WTC11 (cell line): ENCODE data around the gene TNNT2. TPM values are rescaled to one million over a fixed set of nuclear protein-coding genes. Genes with fewer than 3 reads are reported as not detected.

ENCODE experiments used
- ATAC-seq: fragments of 200-7000 bp; cut with Tn5 transposase; 2 replicates; pipeline ENCODE4 v1.10.0; 2021; ENCODE audit warnings: mild to moderate bottlenecking, moderate library complexity
- CTCF ChIA-PET: fragments of 300-600 bp; sonication (Branson Sonifier 250); formaldehyde crosslinking; loops from one replicate; lab custom pipeline; 2021; ENCODE audit warnings: antibody characterized with exemption; lab: Charles Lee
- POLR2A ChIA-PET: fragments of 350-600 bp; sonication (Branson Sonifier 250); formaldehyde crosslinking; loops from one replicate; lab custom pipeline; 2021; ENCODE audit warnings: antibody characterized with exemption; lab: Charles Lee
- DNase-seq: peaks from one replicate; pipeline ENCODE4 v3.0.0; 2021; ENCODE audit warnings: low spot score
- H3K27ac Mint-ChIP-seq: 2 replicates; pipeline ENCODE4 v1.8.0; 2021; ENCODE audit warnings: mixed read lengths
- H3K27me3 Mint-ChIP-seq: 2 replicates; pipeline ENCODE4 v1.8.0; 2021; ENCODE audit warnings: low read depth, mild to moderate bottlenecking, moderate library complexity, mixed read lengths
- H3K36me3 Mint-ChIP-seq: 2 replicates; pipeline ENCODE4 v1.8.0; 2021; ENCODE audit warnings: mixed read lengths
- H3K4me1 Mint-ChIP-seq: 2 replicates; pipeline ENCODE4 v1.8.0; 2022; ENCODE audit warnings: mixed read lengths
- H3K4me3 Mint-ChIP-seq: 2 replicates; pipeline ENCODE4 v1.8.0; 2021; ENCODE audit warnings: mild to moderate bottlenecking, moderate library complexity, mixed read lengths
- H3K9me3 Mint-ChIP-seq: 2 replicates; pipeline ENCODE4 v1.8.0; 2021; ENCODE audit warnings: mixed read lengths
- ATF1 ChIP-seq: sonication (generic); formaldehyde crosslinking; IDR thresholded peaks from 2 replicates; pipeline ENCODE4 v1.8.1; 2023; ENCODE audit warnings: mild to moderate bottlenecking, moderate library complexity, missing genetic modification reagents
- ATF2 ChIP-seq: sonication (generic); formaldehyde crosslinking; IDR thresholded peaks from 2 replicates; pipeline ENCODE4 v1.8.1; 2022; ENCODE audit warnings: low read depth, missing genetic modification reagents, borderline replicate concordance
- ATF6 ChIP-seq: sonication (generic); formaldehyde crosslinking; IDR thresholded peaks from 2 replicates; pipeline ENCODE4 v1.8.1; 2023; ENCODE audit warnings: mild to moderate bottlenecking, missing genetic modification reagents
- CDX4 ChIP-seq: fragments of 250-450 bp; sonication (Bioruptor Pico); IDR thresholded peaks from 2 replicates; pipeline ENCODE4 v1.9.0; 2021; ENCODE audit warnings: moderate library complexity, mild to moderate bottlenecking, inconsistent platforms, borderline replicate concordance
- ERG ChIP-seq: fragments of 250-450 bp; sonication (Bioruptor Pico); IDR thresholded peaks from 2 replicates; pipeline ENCODE4 v1.8.0; 2021; ENCODE audit warnings: mild to moderate bottlenecking
- ESRRA ChIP-seq: sonication (generic); formaldehyde crosslinking; IDR thresholded peaks from 2 replicates; pipeline ENCODE4 v1.8.1; 2022; ENCODE audit warnings: mild to moderate bottlenecking, missing genetic modification reagents, borderline replicate concordance
- ETV6 ChIP-seq: sonication (generic); formaldehyde crosslinking; IDR thresholded peaks from 2 replicates; pipeline ENCODE4 v1.8.1; 2022; ENCODE audit warnings: mild to moderate bottlenecking, missing genetic modification reagents
- FOXP1 ChIP-seq: sonication (generic); formaldehyde crosslinking; IDR thresholded peaks from 2 replicates; pipeline ENCODE4 v1.8.0; 2022; ENCODE audit warnings: missing genetic modification reagents, mild to moderate bottlenecking, moderate library complexity, borderline replicate concordance
- GRHL2 ChIP-seq: fragments of 250-450 bp; sonication (Bioruptor Pico); IDR thresholded peaks from 2 replicates; pipeline ENCODE4 v1.8.0; 2022; ENCODE audit warnings: mild to moderate bottlenecking, moderate library complexity; ENCODE audit not compliant: insufficient replicate concordance, severe bottlenecking
- JUN ChIP-seq: sonication (generic); formaldehyde crosslinking; IDR thresholded peaks from 2 replicates; pipeline ENCODE4 v1.8.0; 2023; ENCODE audit warnings: mild to moderate bottlenecking, missing genetic modification reagents
- NFYB ChIP-seq: sonication (generic); formaldehyde crosslinking; conservative IDR thresholded peaks from 2 replicates; pipeline ENCODE4 v1.8.0; 2022; ENCODE audit warnings: low read depth, missing genetic modification reagents
- NR1H2 ChIP-seq: sonication (generic); formaldehyde crosslinking; IDR thresholded peaks from 2 replicates; pipeline ENCODE4 v1.9.0; 2021; ENCODE audit warnings: mild to moderate bottlenecking, moderate library complexity, missing genetic modification reagents
- SMAD3 ChIP-seq: sonication (generic); formaldehyde crosslinking; IDR thresholded peaks from 2 replicates; pipeline ENCODE4 v1.8.0; 2022; ENCODE audit warnings: missing genetic modification reagents, mild to moderate bottlenecking, borderline replicate concordance
- STAT6 ChIP-seq: sonication (generic); formaldehyde crosslinking; conservative IDR thresholded peaks from 2 replicates; pipeline ENCODE4 v1.8.1; 2023; ENCODE audit warnings: mild to moderate bottlenecking, low read depth, missing genetic modification reagents, moderate library complexity
- TEAD1 ChIP-seq: sonication (generic); formaldehyde crosslinking; IDR thresholded peaks from 2 replicates; pipeline ENCODE4 v1.8.0; 2022; ENCODE audit warnings: mild to moderate bottlenecking, missing genetic modification reagents
- TEAD4 ChIP-seq: sonication (generic); formaldehyde crosslinking; IDR thresholded peaks from 2 replicates; pipeline ENCODE4 v1.8.0; 2022; ENCODE audit warnings: mild to moderate bottlenecking, missing genetic modification reagents
- TP53 ChIP-seq: sonication (generic); formaldehyde crosslinking; IDR thresholded peaks from 2 replicates; pipeline ENCODE4 v1.8.1; 2023; ENCODE audit warnings: mild to moderate bottlenecking, missing genetic modification reagents
- ZBTB21 ChIP-seq: sonication (generic); formaldehyde crosslinking; IDR thresholded peaks from 2 replicates; pipeline ENCODE4 v1.8.1; 2023; ENCODE audit warnings: mild to moderate bottlenecking, missing genetic modification reagents, borderline replicate concordance
- ZBTB43 ChIP-seq: sonication (generic); formaldehyde crosslinking; IDR thresholded peaks from 2 replicates; pipeline ENCODE4 v1.8.1; 2023; ENCODE audit warnings: mild to moderate bottlenecking, missing genetic modification reagents
- ZNF219 ChIP-seq: sonication (generic); formaldehyde crosslinking; IDR thresholded peaks from 2 replicates; pipeline ENCODE4 v1.8.0; 2023; ENCODE audit warnings: missing genetic modification reagents, mild to moderate bottlenecking, borderline replicate concordance
- ZNF532 ChIP-seq: fragments of 250-450 bp; sonication (Bioruptor Pico); IDR thresholded peaks from 2 replicates; pipeline ENCODE4 v1.9.0; 2021; ENCODE audit warnings: mild to moderate bottlenecking, borderline replicate concordance
- total RNA-seq: library from RNA; stranded (reverse); gene quantifications from 3 replicates; pipeline ENCODE4 v1.2.3, GENCODE V29; 2021

The TNNT2 gene
- total RNA-seq, 1 experiment from 2014 or later: 6.1 TPM

- TF ChIP-seq ZBTB43 (CRISPR knock-in tag) (peak; percentile 52; the same call in 1 of the 2 replicates), JUN (CRISPR knock-in tag) (peak; percentile 70; the same call in 1 of the 2 replicates), ZBTB21 (CRISPR knock-in tag) (0 out of 2 replicates have a peak, but pooled peaks have one; percentile 73), ESRRA (CRISPR knock-in tag) (peak; percentile 74; the same call in 1 of the 2 replicates), ZNF532 (CRISPR knock-in tag) (no peak), ATF1 (CRISPR knock-in tag) (0 out of 2 replicates have a peak, but pooled peaks have one; percentile 41), GRHL2 (CRISPR knock-in tag) (no peak), SMAD3 (CRISPR knock-in tag) (no peak), ZNF219 (CRISPR knock-in tag) (peak; percentile 48; the same call in 1 of the 2 replicates), NR1H2 (CRISPR knock-in tag) (no peak), STAT6 (CRISPR knock-in tag) (no peak), TEAD1 (CRISPR knock-in tag) (peak; percentile 58; the same call in 1 of the 2 replicates), FOXP1 (CRISPR knock-in tag) (peak; percentile 96; the same call in 1 of the 2 replicates)
Measured at GRCh38 chr1:201399352-201400126, 22.1 kb upstream of the TNNT2 start (continued).

GRCh38 chr1:201399018-201399351, 21.5 kb upstream of the TNNT2 start, which contains the start of gene LAD1:
LAD1 (minus strand) TSS chr1:201399324; CDS start chr1:201399306, 18 bp downstream.
- no peak within 1 kb of the TSS for H3K27ac Mint-ChIP-seq
- no peak for TF ChIP-seq ETV6 (CRISPR knock-in tag)
- TF ChIP-seq CDX4: no peak
- TF ChIP-seq ATF6 (CRISPR knock-in tag): no peak
- TF ChIP-seq ERG (CRISPR knock-in tag): no peak
- TF ChIP-seq TP53: no peak
- no peak for TF ChIP-seq ATF2
- TF ChIP-seq TEAD4 (CRISPR knock-in tag): no peak
- no peak for TF ChIP-seq NFYB

More at GRCh38 chr1:201399018-201399351, 21.5 kb upstream of the TNNT2 start, which contains the start of gene LAD1:
- peak within 1 kb of the TSS; percentile 62 for H3K4me3 Mint-ChIP-seq
- H3K27me3 Mint-ChIP-seq: peaks cover 8% of the 10 kb centered on the region; the same call in 1 of the 2 replicates
- DNase-seq (no peak), ATAC-seq (no peak)
- ChIA-PET POLR2A (no interaction called here), CTCF (interaction anchor here (1.1 to 2.6 kb wide), 5 partner anchors 10 to 49 kb away, joined by 3 to 11 read pairs (median 9); no protein-coding TSS in a partner anchor)
- peaks cover 31% of the 10 kb centered on the region for H3K4me1 Mint-ChIP-seq
- no peaks in the 10 kb centered on the region for H3K9me3 Mint-ChIP-seq
- H3K36me3 Mint-ChIP-seq: no peaks in the 10 kb centered on the region
